ENCODE results near the gene INCENP.

Gene INCENP

DNA sequence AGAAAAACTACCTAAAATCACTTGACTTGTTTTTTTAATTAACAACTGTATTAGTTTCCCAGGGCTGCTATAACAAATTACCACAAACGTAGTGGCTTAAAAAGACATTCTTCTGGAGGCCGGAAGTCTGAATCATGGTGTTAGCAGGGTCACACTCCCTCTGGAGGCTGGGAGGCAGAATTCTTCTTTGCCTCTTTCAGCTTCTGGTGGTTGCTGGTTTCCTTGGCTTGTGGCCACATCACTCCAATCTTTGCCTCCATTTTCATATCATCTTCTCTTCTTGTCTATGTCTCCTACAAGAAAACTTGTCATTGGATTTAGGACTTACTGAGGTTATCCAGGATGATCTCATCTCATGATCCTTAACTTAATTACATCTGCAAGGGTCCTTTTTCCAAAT lies 7.4 kb upstream of the INCENP start:
- TF ChIP-seq, protein P1, sequence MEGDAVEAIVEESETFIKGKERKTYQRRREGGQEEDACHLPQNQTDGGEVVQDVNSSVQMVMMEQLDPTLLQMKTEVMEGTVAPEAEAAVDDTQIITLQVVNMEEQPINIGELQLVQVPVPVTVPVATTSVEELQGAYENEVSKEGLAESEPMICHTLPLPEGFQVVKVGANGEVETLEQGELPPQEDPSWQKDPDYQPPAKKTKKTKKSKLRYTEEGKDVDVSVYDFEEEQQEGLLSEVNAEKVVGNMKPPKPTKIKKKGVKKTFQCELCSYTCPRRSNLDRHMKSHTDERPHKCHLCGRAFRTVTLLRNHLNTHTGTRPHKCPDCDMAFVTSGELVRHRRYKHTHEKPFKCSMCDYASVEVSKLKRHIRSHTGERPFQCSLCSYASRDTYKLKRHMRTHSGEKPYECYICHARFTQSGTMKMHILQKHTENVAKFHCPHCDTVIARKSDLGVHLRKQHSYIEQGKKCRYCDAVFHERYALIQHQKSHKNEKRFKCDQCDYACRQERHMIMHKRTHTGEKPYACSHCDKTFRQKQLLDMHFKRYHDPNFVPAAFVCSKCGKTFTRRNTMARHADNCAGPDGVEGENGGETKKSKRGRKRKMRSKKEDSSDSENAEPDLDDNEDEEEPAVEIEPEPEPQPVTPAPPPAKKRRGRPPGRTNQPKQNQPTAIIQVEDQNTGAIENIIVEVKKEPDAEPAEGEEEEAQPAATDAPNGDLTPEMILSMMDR (IDR thresholded peaks at IDR 0.05), result no peak

DNA sequence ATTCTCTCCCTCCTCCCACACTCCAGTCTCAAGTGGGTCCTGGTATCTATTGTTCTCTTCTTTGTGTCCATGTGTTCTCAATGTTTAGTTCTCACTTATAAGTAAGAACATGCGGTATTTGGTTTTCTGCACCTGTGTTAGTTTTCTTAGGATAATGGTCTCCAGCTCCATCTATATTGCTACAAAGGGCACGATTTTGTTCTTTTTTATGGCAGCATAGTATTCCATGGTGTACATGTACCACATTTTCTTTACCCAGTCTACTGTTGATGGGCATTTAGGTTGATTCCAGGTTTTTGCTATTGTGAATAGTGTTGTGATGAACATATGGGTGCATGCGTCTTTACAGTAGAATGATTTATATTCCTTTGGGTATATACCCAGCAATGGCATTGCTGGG lies 4.2 kb upstream of the INCENP start:
- TF ChIP-seq, protein P1 (IDR thresholded peaks at IDR 0.05), result no peak

GRCh38 chr11:62120001-62120400 lies 3.8 kb upstream of the INCENP start:
- TF ChIP-seq, protein P1 (IDR thresholded peaks at IDR 0.05), result no peak

DNA sequence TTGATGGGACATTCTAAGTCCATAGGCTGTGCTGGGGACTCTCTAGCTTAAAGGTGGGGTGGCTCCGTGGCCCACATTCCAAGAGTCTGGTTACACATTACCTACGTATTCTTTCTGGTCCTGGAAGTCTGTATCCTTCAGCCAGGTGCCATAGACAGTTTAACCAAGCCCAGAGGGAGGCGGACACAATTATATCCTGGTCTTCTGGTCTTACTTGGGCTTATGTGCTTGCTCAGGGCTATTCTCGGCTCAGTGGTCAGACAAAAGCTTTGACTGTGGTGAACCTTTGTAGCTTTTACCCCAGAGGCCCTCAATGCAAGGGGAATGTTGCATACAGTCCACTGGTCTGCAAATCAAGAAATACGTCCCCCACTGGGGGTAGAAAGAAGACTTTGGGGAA lies 3.4 kb upstream of the INCENP start:
- TF ChIP-seq, protein P1 (IDR thresholded peaks at IDR 0.05), result no peak

GRCh38 chr11:62122076-62122475 lies 1.7 kb upstream of the INCENP start:
- TF ChIP-seq, protein P1 (IDR thresholded peaks at IDR 0.05), result no peak

DNA sequence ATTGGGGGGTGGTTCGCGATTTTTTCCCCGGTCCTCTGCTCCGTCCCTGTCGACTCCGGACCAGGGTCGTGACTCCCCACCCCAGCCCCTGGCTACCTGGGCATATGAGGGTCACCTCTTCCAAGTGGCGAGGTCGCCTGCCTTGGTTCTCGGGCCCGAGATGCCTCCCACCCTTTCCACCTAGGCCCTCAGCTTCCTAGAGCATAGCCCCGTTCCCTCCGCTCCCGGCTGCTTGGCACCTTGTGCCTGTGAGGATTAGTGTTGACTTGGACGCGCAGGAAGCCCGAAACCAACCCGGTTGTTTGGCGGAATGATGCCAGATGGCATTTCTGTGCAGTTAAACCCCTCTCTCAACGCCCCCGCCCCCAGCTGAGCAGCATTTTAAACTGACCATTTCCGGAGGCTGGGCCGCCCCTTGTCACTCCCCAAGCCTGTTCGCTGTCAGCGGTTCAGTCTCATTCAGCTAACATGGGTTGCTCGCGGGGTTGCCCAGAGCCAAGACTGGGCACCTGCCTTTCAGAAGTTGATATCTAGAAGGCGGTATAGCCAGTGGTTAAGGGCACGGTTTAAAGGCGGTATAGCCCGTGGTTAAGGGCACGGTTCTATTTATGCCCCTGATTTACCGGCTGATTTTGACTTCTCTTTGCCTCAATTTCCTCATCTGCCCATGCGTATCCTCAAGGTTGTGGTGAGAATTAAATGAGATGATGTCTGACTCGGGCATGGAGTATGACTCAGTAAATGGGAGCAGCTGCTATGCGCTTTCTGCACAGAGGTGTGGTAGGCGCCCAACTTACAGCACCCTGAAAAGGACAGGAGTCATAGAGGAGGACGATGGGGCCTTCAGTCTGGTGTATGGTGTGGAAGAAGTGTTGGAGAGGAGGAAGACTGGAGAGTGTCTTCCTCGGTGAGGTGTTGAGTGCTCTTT lies 639 bp downstream of the INCENP start:
- TF ChIP-seq, protein P1 (IDR thresholded peaks at IDR 0.05), result no peak

GRCh38 chr11:62125316-62125715 lies 1.5 kb downstream of the INCENP start:
- TF ChIP-seq, protein P1 (IDR thresholded peaks at IDR 0.05), result no peak

All from LNCAP (cell line).